ENCODE results near the gene MRPS25. TPM values are rescaled to one million over a fixed set of nuclear protein-coding genes. Genes with fewer than 3 reads are reported as not detected.

Gene MRPS25
- total RNA-seq, 1 experiment from 2014 or later = 58.3 TPM

DNA sequence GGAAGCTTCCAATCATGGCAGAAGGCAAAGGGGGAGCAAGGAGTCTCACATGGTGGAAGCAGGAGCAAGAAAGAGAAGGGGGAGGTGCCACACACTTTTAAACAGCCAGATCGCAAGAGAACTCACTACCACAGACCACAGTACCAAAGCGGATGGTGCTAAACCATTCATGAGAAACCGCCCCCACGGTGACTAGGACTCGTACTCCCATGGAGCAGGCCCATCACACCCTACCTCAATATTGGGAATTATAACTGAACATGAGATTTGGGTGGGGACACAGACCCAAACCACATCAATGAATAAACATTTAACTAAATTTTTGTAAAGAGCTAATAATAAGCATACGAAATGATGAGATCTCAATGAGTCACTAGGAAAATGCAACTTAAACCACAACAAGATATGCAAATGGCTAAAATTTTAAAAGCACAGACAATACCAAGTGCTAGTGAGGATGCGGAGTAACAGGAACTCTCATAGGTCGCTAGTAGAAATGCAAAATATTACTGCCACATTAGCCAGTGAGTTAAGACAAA, 10.0 kb downstream of the MRPS25 start:
- Histone ChIP-seq H3K79me2 (ENCODE audit: insufficient read depth, low read length) (peaks cover 98% of the 10 kb centered on the region), H2AFZ (ENCODE audit: low read depth, low read length, poor library complexity, severe bottlenecking) (no peak overlapping the region), H3K9me3 (ENCODE audit: control insufficient read depth in 1 of 2, insufficient read depth in 1 of 2, low read depth in 1 of 2, low read length in 2 of 2) (no peaks in the 10 kb centered on the region), H3K27me3 (ENCODE audit: insufficient read depth, low read length) (no peaks in the 10 kb centered on the region), H3K27ac (ENCODE audit: low read depth, low read length) (no peak overlapping the region), H3K36me3 (ENCODE audit: control insufficient read depth in 1 of 2, insufficient read depth in 2 of 2, low read length in 2 of 2) (peaks cover 20 to 71% of the 10 kb centered on the region in 2 experiments; a peak in 3 of 4 replicates), H3K4me1 (ENCODE audit: control insufficient read depth in 1 of 2, insufficient read depth in 2 of 2, low read length in 2 of 2) (no peaks in the 10 kb centered on the region), H3K9me2 (ENCODE audit: insufficient read depth) (no peaks in the 10 kb centered on the region), H3K9ac (ENCODE audit: low read length) (no peak overlapping the region), H4K20me1 (ENCODE audit: insufficient read depth) (peaks cover 10% of the 10 kb centered on the region; the same call in 1 of the 2 replicates), H3K4me3 (replicated peaks in 1 of 2; ENCODE audit: low read depth in 1 of 2, low read length in 2 of 2) (no peak overlapping the region), H3K4me2 (ENCODE audit: low read length) (no peak overlapping the region)
- no peak for ATAC-seq
- CTCF ChIA-PET = interaction anchor here (1.3 kb wide), 1 partner anchor 9 kb away, joined by 3 read pairs; no protein-coding TSS in a partner anchor
- no peak for TF ChIP-seq JUND (IDR thresholded peaks at IDR 0.05)
- TF ChIP-seq, protein P1, sequence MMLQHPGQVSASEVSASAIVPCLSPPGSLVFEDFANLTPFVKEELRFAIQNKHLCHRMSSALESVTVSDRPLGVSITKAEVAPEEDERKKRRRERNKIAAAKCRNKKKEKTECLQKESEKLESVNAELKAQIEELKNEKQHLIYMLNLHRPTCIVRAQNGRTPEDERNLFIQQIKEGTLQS (IDR thresholded peaks at IDR 0.05) = no peak
- TF ChIP-seq RAD21 (IDR thresholded peaks at IDR 0.05; ENCODE audit: low read depth) = no peak
- TF ChIP-seq SRF (IDR thresholded peaks at IDR 0.05; ENCODE audit: low read depth) = no peak
- TF ChIP-seq EGR1 (IDR thresholded peaks at IDR 0.05; ENCODE audit: low read depth) = no peak
- no peak for TF ChIP-seq EZH2phosphoT487 (IDR thresholded peaks at IDR 0.05; ENCODE audit: borderline replicate concordance)
- TF ChIP-seq TCF7L2 (IDR thresholded peaks at IDR 0.05; ENCODE audit: borderline replicate concordance, extremely low read depth, insufficient read depth, insufficient read length) = no peak
- TF ChIP-seq CBX3 (IDR thresholded peaks at IDR 0.05; ENCODE audit: low read depth) = no peak
- no peak for TF ChIP-seq POLR2AphosphoS5 (IDR thresholded peaks at IDR 0.05; ENCODE audit: low read depth, low read length)
- no peak for TF ChIP-seq FOSL1 (IDR thresholded peaks at IDR 0.05; ENCODE audit: low read depth)
- no peak for TF ChIP-seq ZFX (IDR thresholded peaks at IDR 0.05)
- no peak for TF ChIP-seq EZH2 (IDR thresholded peaks at IDR 0.05)
- no peak for TF ChIP-seq SIN3A (IDR thresholded peaks at IDR 0.05; ENCODE audit: low read depth)
- TF ChIP-seq, protein P2, sequence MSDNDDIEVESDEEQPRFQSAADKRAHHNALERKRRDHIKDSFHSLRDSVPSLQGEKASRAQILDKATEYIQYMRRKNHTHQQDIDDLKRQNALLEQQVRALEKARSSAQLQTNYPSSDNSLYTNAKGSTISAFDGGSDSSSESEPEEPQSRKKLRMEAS (IDR thresholded peaks at IDR 0.05) = no peak
- TF ChIP-seq, protein P3, sequence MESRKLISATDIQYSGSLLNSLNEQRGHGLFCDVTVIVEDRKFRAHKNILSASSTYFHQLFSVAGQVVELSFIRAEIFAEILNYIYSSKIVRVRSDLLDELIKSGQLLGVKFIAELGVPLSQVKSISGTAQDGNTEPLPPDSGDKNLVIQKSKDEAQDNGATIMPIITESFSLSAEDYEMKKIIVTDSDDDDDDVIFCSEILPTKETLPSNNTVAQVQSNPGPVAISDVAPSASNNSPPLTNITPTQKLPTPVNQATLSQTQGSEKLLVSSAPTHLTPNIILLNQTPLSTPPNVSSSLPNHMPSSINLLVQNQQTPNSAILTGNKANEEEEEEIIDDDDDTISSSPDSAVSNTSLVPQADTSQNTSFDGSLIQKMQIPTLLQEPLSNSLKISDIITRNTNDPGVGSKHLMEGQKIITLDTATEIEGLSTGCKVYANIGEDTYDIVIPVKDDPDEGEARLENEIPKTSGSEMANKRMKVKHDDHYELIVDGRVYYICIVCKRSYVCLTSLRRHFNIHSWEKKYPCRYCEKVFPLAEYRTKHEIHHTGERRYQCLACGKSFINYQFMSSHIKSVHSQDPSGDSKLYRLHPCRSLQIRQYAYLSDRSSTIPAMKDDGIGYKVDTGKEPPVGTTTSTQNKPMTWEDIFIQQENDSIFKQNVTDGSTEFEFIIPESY (IDR thresholded peaks at IDR 0.05; ENCODE audit: extremely low read depth, insufficient replicate concordance, low read length) = no peak
- POLR2A ChIA-PET = no interaction called here
- BruUV-seq (replicated peaks) = no TSS peak
- RAD21 ChIA-PET (ENCODE audit: low non-redundant PET in 1 of 2, low total read pairs in 2 of 2, uncharacterized antibody in 2 of 2, unreplicated experiment in 2 of 2) = no interaction called here
- DNase-seq (ENCODE audit: low read depth, low spot score) = no peak
- intact Hi-C loops (cut with micrococcal nuclease) = no loop called here
